ELF-1 (cell line): ENCODE data around the gene TMEM129.

Experiments
- DNase-seq: peaks from one replicate; pipeline ENCODE4 v3.0.0-alpha.2; 2016; ENCODE audit warnings: low read depth, low spot score

Gene TMEM129

DNA sequence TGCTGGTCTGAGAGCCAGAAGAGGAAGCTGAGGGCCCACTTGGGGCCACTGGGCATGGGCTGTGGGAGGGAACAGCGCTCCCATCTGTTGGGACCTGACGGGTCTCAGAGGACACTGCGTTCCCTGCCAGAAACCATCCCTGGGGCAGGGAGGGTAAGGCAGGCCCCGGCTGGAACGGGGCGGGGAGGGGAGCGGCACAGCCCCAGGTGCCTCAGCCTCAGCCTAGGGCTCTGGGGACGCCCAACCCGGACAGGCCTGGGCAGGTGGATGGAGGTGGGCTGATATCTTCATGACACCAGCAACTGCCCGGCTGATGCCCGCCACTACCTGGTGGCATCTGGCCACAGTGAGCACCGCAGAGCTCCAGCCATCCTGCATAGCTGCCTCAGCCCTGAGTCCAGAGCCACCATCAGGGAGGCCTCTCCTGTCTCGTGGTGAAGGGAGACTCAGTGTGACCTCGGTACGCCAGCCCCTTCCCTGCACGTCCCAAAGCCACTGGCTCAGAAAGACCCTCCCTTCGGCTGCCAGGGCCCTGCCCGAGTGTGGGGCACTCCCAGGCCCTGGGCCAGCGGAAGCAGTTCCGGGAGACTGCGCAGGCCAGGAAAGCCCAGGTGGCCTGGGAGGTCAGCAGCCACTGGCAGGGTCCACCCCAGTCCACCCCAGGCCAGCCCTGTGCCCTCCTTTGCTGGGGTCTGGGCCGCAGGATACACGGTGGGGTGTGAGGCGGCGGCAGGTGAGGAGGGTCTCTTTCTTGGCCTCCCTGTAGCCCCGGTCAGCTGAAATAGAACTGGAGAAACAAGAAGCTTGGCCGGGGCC is 37.4 kb upstream of the TMEM129 start:
- DNase-seq, result no peak

DNA sequence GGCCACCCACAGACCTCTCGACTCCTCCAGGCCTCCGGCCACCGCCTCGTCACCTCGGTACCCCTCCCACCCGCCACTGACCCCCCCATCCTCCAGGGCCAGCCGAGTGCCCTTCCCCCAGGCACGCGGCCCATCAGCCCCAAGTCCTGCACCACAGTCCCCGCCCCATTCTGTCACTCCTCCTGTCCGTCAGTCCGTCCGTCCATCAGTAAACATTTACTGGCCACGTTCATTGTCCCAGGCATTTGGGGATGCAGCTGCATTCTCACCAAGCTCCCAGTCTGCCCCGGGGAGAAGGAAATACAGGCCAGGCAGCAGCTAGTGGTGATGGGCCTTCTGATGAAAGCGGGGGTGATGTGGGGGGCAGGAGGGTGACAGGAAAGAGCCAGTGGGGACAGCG is 36.7 kb upstream of the TMEM129 start:
- DNase-seq, result no peak

DNA sequence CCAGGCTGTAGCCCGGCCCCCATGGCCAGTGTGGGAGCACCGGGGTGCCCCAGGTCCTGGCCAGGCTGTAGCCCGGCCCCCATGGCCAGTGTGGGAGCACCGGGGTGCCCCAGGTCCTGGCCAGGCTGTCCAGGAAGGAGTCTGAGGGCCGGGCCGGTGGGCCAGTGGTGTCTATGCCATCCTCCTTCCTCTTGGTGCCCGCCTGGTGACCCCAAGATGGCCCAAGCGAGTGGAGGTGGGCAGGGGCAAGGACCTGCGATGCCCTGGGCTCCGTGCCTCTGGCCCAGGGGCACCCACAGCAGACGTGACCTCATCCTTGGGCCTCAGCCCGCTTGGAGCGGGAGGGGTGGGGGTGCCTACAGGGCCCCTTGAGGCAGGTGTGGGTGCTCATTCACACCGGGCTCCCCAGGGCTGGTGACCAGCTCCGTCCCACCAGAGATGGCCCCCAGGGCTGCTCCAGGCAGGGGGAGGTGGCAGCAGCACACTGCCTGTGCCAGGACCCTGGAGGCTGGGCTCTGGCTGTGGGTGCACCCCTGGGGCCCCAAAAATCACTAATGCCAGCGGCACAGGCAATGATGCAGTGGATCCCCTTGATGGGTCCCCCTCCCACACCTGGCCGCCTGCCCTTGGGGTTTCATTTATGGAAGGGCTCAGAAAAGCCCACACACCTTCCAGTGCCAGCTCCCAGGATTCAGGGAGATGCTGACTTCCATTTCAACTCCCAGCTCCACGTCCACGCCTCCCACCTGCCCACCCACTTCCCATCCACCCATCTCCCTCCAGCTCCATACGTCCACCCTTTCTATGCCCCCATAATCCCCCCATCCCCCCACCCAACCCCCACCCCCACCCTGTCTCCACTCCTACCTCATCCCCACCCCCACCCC is 36.0 kb upstream of the TMEM129 start:
- no peak for DNase-seq

DNA sequence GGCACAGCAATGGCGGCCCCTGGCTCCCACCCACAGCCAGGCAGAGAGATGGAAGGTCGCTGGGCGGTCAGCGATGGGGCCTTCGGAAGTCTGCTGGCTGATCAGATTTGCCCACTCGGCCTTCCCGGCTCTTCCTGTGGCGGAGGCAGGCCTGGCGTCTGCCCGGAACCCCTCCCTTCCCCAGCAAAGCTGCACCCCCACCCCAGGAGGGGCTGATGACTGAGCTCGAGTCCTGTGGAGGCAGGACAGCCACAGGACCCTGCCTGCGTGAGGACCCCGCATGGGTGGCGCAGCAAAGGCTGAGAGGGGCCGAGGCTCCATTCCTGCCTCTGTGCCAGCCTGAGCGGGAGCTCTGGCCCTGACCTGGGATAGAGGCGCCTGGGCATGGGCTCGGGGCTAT is 35.0 kb upstream of the TMEM129 start:
- DNase-seq, result no peak

DNA sequence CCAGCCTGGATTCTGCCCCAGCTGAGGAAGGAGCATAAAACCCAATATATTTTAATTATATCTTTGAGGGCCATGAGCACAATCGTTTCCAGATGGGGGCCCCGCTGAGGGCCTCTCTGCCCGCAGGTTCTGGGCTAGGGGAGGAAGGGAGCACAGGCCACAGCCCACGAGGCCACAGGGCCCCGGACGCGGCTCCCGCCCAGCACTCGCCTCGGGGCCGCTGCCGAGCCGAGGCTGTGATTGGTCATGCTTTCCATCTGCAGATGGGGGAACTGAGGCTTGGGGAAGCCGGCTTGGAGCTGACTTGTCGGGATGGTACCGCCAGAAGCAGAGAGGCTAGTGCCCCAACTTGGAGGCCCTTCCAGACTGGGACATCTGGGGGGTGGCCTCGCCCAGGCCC is 34.2 kb upstream of the TMEM129 start:
- no peak for DNase-seq

DNA sequence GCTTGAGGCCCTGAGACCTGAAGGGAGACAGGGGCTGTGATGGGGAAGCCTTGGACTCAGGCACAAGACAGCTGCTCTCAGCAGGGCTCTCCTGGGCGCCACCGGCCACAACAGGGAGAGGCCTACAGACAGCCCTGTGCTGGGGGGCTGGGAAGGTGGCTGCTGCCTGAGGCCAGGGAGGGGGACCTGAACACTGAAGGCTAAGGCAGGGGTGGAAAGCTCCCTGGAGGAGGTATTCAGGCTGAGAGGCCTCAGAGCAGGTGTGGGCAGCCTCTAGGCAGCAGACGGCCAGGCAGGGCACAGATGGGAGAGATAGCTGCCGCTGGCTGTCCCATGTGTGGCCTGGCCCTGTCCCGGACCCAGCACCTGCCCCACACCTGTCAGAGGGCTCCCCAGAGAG is 33.2 kb upstream of the TMEM129 start:
- peak; percentile 61 for DNase-seq

DNA sequence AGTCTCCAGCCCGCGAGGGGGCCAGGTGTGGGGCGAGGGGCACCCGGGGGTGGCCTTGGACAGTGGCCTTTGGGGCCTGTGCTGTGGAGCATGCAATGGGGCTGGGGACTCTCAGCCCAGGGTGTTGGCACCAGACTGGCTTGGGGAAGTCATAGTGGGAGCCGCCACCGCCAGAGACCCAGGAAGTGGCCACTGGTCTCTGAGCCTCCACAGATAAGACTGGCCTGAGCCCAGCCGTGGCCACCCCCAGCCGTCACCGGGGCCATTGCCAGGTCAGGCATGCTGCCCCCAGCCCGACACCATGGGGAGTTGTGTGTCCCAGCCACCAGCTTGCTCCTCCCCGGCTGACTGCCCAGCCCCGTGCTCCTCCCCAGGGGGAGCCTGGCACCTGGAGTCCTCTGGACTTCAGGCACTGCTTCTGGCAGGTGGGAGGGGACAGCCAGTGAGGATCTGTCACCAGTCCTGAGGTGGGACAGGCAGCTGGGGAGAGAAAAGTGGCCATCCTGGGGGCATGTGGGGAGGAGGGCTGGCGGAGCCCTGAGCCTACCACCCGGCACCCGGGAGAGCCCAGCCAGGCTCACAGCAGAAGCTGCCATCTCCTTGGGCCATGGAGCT is 32.7 kb upstream of the TMEM129 start:
- DNase-seq, result no peak

DNA sequence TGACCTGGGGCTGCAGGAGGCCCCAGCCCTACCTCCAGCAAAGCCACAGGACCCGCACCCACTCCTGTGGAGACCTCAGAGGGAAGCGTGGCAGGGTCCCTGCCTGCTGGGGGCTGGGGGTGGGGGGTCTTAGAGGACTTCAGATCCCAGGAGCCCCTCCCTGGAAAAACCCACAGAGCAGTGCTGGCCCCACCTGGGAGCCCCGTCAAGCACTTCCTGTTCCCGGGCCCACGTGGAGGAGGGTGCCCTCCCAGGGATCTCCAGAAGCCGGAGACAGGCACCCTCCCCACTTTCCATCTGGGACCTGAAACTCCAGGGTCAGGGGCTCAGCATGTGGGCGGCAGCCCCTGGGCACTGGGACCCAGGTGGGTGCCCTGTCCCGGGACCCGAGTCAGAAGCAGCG is 32.2 kb upstream of the TMEM129 start:
- no peak for DNase-seq

DNA sequence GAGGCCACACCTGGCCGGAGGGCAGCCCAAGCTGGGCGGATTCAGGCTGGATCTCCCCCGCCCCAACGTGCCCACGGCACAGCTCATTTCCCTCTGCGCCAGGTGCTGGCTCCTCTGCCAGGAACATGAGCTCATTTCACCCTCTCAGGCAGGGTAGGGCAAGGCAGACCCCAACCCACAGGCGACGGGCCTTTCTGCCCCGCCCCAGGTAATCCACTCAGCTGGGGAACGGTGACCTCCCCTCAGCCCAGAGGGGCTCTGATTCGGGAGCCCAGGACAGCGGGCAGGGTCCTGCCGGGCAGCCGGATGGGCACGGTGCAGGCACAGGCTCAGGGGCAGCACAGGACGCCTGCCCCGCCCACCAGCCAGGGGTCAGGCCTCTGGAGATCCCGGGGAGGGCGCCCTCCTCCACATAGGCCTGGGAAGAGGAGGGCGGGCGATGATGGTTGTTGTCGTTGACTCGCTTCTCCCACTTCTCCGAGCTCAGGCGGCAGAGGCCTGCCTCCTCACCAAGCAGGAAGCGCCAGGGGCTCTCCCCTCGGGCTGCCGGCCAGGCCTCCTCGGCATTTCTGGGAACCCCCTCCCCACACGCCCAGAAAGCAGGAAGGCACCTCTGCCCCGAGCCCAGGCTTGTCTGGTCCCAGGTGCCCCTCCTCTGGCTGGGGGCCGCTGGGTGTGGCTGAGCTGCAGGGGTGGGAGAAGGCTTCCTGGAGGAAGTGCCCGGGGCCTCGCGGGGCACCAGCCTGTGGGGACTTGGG is 31.3 kb upstream of the TMEM129 start:
- peak; percentile 64 for DNase-seq

DNA sequence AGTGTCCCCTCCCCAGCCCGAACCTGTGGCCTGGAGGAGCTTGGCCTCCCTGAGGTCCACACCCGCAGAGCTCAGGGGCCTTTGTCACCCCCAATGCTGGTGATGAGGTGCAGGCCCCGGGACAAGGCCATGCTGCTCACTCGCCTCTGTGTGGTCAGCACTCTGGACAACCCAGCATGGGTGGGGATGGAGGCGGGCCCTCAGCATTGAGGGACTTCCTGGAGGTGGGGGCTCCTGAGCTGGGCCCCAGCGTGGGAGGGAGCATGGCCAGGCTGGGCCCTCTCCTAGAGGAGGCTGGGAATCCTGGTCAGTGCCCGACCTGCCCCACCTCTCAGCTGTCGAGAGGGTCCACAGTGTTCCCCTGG is 30.8 kb upstream of the TMEM129 start:
- no peak for DNase-seq

DNA sequence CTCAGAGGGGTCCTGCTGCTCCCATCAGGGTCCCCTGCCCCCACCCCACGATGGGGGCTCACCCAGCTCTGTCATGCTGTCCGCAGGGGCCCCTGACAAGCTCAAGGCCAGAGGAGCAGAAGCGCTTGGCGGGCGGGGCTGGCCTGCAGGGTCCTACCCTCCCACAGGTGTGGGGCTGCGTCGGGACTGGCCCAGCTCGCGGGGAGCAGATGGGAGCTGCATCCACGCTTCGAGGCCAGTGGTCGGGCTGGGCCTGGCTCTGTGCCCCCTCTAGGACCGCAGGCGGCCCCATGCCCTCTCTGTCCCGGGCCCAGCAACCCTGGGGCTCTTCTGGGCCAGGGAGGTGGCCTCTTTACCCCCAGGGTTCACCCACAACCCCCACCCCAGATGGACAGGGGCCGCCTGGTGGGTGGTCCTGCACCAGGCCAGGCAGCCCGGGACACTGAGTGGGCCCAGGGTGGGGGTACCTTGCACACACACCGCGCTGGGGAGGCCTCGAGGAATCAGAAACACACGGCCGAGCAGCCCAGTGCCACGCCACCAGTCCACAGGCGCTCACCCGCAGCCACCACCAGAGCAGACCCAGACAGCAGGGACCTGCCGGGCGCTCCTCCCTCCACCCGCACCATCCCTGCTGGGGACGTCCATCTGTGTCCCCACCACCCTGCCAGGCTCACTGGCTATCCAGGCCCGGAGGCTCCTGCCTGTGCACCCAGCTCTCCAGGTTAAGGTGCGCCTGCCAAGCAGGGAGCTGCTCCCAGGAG is 30.2 kb upstream of the TMEM129 start:
- DNase-seq, result no peak

DNA sequence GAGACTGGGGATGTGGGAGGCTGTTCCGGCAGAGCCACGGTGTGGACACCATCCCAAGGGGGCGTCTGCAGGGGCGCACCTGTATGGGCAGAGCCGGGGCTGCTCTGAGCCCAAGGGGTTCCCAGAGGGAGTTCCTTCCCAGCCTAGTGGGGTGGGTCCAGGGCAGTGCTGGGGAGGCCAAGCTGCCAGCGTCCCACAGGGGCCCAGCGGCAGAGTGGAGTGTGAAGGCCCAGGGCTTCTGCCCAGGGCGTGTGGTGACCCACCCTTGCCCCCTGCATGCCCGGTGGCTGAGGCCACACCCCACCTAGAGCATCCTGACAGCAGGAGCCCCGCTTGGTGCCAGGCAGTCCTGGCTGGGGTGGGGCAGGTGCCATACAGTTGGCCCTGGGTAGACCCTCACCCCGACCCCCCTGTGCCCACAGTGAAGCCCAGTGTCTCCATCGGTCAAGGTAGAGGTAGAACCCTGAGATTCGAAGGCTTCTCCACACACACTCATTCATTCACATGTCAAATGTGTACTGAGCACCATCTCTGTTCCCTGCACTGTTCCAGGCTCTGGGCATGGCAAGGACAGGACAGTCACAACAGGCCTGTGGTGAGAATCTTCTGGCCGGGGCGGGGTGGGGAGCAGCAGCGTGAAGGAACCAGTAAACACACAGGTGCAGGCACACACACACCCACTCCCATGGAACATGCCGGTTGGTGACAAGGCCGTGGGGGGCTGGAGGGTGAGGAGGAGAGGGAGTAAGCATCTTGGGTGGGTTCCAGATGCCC is 29.4 kb upstream of the TMEM129 start:
- DNase-seq, result no peak

DNA sequence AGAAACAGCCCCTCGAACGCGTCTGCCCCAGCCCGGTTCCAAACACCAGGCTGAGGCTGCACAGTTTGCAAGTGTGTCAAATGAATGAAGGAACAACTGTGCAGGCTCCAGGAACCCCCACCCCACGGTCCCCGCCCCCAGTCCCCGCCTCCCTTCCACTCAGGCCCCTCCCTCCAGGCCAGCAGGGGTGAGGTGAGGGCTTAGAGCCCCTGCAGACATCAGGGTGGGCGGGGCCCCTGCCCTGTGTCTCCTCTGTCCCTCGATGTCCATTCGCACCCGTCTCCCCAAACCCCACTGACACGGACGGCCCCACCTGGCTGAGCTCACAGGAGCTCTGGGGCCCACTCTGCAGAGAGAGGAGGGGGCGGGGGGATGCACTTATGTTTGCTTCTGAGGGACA is 28.7 kb upstream of the TMEM129 start:
- DNase-seq, result no peak

DNA sequence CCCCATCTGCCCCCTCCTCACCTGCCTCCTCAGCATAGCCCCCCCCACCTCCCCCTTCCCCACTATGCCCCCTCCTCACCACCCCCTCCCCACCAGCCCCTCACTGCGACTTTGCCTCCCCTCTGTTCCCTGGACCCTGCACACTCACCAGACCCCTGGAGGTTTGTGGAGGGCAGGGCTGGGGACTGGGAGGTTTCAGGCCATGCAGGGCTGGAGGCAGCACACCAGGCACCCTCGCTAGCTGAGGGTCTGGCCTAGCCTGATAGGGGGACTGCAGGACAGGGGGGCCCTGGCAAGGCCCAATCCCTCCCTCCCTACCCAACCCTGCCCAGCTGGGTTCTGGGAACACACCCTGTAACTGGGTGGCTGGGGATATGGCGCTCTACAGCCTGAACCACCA is 28.2 kb upstream of the TMEM129 start:
- no peak for DNase-seq

DNA sequence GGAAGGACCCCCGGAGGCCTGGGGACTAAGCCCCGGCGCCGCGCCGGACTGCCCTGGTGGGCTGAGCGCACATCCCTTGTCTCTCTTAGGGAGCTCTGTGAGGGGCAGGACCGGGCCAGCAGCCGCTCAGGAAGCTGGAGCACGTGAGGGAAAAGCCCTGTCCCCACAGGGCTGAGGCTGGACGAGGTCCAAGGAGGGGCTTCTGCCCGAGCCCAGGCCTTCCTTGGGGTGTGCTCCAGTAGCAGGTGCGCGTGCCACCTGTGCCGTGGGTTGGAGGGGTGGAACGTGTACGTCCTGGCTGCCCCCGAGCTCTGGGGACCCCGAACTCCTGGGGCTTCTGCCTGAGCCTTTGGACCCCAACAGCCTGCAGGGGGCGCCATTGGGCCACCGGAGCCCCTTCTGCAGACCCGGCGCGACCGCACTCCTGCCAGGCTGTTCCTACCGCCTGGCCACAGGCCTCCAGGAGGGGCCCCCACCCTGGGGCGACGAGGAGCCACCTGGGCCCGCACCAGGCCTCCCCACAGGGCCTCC is 27.4 kb upstream of the TMEM129 start:
- peak; percentile 88 for DNase-seq

DNA sequence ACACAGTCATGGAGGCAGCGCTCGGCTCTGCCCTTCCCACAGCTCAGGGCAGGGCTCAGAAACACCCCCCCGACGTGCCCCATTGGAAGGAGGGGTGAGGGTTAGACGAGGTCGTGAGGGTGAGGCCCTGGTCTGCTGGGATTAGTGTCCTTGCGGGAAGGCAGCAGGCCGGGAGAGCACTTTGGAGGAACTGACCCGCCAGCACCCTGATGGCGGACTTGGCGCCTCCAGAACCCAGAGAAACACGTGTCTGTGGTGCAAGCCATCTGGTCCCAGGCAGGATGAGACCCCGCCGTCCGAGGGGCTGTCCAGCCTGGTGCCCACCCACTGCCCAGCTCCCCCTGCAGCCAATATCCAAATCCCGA is 26.5 kb upstream of the TMEM129 start:
- DNase-seq, result no peak

DNA sequence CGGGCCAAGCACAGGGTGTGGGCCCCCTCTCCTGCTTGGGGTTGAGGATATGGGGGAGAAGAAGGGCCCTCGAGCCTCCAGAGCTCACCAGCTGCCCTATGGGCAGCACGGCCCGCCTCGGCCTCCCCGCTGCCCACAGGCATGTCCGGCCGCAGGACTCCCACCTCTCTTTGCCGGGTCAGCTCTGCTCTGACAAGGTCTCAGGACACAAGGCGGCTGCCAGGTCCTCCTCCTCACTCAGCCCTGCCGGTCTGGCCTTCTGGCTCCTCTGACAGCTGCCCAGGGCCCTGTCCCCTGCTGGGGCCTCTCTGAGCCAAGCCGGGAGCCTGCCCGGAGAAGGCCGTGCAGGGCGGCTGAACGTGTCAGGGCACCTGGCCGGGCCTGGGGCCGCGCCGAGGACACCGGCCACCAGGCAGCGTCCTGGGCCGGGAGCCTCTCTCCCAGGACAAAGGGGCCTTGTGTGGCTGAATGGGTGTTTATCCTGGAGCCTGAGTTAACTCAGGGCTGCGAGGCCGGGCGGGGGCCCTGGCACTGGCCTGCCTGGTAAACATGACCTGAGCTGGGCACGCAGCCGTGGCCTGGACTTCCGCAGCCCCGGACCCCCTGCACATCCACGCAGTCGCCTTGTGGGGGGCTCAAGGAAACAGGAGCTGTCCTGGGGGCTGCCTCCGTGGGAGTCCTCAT is 25.9 kb upstream of the TMEM129 start:
- peak; percentile 32 for DNase-seq

DNA sequence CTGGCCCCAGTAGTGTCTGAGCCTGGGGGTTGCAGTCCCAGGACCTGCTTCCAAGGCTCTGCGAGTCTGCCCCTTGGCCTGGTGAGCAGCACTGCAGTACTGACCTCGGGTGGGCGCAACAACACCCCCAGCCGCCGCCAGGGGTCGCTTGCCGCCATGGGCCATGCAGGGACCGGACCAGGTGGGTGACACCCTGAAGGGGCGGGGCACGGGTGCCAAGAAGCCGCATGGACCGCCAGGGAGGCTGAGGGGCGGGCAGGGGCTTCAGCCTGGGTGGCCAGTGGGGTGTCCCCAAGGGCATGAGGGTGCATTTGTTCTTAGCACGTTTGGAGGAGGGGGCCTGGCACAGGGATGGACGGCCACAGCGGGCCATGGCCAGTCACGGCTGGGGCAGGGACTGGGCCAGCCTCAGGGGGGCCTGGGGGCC is 25.2 kb upstream of the TMEM129 start:
- DNase-seq, result peak; percentile 93

DNA sequence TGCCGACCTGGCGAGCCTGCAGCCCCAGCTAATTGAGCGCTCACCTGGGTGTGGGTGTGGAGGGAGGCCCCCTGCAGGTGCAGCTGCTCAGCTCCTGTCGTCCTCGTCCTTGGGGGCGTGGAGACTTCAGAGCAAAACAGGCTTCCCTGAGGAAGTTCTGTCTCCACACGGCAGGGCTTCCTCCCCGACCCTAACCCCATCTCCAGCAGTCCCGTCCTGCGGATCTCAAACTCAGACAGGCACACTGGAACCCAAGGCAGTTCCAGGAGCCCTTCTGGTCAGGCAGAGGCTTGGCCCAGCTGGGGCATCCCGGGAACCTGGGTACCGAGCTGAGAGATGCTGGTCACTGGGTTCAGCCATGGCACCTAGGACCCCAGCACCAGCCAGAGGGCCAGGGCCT is 24.6 kb upstream of the TMEM129 start:
- peak; percentile 39 for DNase-seq
